ENCODE results near the gene CD79B.

CD79B gene

DNA sequence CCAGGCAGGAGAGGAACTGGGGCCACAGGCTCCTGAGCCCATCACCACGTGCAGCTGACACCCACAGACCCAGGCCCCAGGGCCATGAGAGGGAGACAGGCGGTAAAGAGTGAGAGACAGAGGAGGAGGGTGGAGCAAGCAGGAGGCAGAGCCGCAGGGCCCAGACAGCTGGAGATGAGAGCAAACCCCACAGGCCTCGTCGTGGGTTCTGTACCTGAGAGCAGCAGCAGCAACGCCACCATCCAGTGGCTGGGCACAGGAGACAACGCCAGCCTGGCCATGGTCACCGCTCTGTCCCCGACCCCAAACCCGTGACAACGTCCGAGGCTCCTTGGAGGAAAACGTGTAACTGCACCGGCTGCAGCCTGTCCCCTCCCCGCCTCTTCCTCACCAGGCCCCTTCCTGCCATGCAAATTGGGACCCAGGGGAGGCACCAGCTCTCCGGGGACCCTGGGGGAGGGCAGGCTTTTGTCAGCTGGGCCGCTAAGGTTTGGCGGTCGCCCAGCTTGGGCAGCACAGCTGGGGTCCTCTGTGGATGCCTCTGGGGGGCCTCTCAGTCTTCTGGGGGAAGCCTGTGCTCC lies at the start of gene CD79B:
Gene CD79B, minus strand, starts transcription at position 351 of the 581 bp plus-strand sequence. Its CDS starts 70 bp downstream, at position 281.
- peak; percentile 22 to 23 for DNase-seq

DNA sequence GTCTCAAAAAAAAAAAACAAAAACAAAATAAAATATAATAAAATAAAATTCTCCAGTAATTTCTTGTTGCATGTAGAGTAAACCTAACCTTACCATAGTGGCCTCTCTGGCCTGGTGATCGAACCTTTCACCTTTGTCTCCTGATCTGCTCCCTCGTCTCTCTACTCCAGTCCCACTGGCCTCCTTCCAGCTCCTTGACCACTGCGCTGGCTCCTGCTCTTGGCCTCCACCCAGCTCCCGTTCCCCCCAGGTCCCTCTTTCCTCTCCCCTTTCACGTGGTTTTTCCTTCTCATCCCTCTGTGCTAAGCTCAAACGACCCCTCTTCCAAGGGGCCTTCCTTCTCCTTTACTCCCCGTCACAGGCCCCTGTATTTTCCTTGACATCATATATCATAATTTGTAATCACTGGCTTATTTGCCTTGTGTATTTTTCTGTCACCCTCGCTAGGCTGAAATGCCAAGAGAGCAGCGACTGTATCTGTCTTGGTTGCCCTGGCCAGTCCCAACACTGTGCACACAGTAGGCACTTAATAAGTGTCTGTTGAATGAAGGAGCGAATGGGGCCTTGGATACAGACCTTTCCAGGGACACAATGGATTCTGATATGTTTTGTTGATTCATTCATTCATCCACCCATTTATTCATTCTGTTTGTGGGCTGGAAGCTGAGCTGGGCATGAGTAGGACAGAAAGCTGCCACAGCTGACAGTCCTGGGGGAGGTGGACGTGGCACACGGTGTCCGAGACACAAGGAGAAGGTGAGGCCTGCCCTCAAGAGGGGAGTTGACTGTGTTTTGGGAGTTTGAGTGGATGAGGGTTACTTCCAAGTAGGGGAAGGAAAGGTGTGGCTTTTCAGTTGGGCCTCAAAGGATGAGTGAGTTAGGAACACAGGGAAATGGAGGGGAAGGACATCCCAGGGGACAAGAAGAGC lies 46.4 kb upstream of the CD79B start:
- no peak for DNase-seq

DNA sequence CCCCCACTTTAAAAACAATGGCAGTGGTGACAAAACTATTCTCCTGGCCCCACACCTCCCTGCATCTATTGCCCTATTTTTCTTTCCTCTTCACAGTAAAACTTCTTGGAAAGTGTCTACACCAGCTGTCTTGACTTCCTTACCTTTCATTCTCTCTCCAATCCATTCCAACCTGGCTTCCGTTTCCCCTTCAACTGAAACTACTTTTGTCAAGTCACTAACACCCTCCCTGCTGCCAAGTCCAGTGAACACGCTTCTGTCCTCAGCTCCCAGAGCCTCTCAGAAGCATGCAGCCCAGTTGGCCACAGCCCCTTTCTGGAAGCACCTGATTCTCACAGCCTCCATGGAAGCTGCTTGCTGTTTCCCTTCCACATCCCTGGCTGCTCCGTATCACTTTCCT lies 44.6 kb upstream of the CD79B start:
- DNase-seq = no peak

DNA sequence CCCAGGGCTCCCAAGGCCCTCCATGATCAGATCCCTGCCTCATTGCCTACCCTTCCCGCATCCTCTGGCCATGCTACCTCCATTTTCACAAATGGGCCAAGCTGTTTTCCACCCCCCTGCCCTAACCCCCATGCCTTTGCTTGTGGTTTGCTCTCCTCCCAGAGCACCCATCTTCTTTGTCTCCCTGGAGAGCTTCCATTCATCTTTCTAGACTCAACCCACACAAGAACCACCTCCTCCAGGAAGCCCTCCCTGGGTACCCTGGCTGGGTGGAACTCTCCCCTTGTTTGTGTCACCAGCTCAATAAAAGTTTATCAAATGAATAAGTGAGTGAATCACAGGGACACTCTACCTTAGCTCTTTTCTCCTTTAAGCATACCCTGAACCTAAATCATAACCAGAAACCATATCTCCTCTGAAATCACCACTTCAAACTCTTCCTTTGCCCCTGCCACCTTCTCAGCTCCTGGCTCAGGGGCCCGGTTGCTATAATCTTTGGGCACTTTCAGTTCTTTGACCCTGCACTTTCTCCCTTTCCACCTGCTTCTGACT lies 43.5 kb upstream of the CD79B start:
- DNase-seq = no peak

DNA sequence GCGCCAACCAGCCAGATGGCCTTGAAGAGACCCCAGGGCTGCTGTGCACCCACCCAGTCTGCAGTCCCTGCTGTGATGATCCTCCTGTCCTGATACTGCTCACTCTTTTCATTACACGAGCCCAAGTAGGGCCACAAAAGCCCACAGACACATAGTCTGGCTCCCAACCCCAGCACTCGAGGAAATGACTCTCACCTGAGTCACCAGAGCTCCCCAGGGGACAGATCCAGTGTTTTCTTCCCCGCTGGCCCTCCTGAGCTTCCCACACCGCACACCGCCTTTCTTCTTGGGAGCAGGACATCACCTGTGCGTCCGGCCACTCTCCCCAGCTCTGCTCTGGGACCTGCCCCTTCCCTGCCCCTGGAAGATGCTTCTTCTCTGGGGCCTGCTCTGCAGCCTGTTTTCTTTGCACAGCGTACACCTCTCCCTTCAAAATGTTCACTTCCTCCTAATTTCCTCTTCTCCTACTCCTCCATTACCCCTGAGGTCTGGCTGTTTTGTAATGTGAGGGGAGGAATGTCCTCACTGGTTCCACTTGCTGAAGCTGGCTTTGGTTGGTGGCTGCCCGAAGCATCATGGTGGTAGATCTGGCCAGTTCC lies 42.6 kb upstream of the CD79B start:
- DNase-seq = no peak

DNA sequence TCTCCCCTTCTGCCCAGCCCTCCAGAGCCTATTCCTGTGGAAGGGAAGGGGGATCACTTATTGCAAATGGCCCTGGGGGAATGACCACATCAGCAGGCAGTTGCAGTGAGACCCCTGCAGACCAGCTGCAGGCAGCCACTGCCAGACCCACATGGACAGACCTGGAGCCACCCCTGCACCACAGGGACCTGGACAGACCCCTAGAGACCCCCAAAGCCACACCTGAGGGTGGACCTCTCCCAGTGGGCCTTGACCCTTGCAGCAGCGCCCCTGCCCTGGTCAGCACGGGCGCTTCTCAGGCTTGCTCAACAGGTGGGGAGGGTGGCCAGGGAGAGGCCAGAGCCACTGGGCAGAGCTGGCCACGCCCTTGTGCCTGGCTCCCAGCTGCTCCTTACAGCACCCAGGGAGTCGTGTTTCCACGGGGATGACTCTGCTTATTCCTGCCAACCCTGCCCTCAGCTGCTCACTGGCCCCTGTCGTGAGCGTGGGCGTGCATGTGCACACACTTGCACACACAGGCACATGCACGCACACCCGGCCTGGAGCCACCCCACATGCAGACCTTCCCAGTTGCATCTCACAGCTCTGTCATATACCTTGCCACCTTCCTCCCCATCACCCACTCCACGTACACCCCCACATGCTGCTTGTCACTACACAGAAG lies 41.9 kb upstream of the CD79B start:
- DNase-seq = no peak

DNA sequence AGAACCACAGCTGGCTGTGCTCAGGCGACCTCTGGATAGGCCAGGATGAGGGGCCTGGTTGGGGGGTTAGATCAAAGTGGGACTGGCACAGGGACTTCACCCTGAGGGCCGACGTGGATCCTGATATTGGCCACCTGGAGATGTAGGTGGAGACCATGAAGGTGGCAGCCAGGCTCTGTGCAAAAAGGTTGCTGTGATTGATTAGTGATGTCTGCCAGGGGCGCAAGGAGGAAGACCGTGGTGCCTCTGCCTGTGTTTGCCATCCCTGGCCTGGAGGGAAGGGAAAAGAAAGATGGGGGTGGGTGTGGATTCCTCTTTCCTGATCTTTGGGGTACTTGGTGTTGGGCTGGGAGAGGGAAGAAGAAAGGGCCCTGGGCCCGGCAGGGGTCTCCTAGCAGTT lies 41.1 kb upstream of the CD79B start:
- no peak for DNase-seq

DNA sequence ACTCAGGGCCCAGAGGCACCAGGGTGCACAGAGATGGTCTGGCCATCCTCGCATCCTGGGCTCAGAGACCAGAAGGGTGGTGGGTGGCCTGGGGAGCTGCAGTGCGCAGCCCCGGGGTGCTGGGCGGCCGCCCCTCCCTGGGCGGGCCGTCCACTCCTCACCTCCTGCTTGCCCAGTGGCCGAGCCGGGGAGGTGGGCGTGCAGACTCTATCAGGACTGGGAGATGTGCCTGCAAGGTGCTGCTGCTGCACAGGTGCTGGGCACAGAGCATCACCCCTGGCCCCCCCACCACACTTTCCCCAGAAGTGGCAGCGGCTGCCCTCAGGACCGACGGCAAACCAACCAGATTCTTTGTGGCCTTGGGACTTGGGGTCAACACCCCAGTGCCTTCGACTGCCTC lies 40.7 kb upstream of the CD79B start, which contains the start of gene SCN4A:
Gene SCN4A, minus strand, starts transcription at position 123 of the 400 bp plus-strand sequence. Its CDS starts 77 bp downstream, at position 46.
- no peak for DNase-seq

DNA sequence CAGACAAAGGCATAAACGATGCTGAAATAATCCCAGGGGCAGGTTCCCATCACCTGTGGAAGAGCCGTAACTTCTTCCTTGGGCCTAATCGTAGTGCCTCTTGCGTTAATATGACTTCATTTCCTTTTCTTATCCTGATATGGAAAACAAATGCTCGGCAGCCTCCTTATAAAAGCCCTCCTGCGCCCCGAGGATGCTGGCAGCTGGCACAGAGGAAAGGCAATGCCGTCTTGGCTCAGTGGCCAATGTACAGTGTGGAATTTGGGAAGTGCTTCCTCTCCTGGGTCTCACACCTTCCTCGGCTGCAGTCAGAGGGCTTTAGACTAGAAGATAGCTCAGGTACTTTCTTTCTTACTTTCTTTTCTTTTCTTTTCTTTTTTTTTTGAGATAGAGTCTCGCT lies 37.1 kb upstream of the CD79B start:
- no peak for DNase-seq

DNA sequence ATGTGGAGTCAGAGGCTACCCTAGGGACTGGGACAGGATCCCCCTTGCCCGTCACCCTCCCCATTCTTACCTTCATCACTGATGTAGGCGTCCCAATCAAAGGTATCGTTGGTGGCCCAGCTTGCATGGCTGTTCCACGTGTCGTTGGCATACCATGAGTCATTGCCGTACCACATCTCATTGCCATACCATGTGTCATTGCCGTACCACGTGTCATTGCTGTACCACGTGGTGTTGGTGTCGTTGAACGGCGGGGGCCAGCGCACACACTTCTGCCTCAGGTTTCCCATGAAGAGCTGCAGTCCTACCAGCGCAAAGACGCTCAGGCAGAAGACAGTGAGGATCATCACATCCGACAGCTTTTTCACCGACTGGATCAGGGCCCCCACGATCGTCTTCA lies 35.8 kb upstream of the CD79B start:
- DNase-seq = no peak

DNA sequence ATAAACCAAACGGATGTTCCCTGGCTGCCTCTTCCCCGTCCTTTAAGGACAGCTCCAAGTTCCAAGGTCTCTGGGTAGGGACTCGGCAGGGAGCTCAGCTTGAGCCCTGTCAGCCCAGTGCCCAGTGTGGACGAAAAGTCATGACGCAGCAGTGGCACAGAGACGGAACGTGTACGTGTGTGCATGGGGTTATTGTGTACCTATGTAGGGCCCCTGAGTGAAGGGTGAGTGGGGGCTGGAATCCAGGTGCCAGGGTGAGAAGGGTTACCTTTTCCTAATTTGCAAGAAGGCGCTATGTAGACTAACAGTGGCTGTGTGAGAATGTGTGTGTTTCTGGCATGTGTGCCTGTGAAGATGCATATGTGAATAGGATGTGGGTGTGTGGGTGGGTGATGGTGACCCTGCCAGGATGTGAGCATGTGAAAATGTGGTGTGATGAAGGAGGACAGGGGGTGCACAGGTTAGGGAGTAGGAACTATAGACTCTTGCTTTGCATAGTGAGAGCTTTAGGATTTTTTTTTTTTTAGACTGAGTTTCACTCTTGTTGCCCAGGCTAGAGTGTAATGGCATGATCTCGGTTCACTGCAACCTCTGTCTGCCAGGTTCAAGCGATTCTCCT lies 34.6 kb upstream of the CD79B start:
- no peak for DNase-seq

DNA sequence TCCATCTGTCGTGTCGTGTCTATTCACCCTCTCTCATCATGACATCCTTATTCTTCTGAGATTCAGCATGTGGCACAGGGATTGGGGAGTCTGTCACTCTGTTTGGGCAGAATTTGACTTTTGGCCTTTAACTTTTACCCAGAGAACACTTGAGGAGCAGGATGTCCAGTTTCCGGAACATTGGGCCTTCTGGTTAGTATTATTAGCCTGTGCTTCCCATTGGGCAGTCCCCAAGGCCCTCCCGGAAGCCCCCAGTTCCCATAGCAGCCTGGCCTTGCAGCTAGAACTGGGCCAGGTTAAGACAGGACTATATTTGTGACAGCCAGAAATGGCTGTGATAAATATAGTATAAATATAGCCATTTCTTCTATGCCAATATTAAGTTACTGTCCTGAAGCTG lies 31.0 kb upstream of the CD79B start:
- no peak for DNase-seq

DNA sequence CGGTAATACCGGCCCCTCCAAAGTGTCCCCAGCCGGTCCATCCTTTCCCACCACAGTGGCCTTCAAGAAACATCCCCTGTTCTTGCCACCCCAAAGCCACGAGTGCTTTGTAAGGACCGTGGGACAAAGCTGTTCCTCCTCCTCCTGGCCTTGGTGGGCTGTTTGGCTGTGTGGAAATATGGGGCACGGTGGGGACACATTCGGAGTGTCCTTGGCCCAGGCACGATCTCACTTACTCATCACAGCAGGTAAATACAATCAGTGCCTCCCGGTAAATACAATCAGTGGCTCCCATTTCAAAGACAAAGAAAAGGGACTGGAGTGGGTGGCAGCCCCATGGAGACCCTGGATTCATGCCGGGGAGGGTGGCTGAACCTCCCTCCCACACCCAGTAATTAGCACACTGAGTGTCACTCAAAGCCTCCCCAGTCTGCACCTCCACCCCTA lies 30.2 kb upstream of the CD79B start:
- DNase-seq = no peak

DNA sequence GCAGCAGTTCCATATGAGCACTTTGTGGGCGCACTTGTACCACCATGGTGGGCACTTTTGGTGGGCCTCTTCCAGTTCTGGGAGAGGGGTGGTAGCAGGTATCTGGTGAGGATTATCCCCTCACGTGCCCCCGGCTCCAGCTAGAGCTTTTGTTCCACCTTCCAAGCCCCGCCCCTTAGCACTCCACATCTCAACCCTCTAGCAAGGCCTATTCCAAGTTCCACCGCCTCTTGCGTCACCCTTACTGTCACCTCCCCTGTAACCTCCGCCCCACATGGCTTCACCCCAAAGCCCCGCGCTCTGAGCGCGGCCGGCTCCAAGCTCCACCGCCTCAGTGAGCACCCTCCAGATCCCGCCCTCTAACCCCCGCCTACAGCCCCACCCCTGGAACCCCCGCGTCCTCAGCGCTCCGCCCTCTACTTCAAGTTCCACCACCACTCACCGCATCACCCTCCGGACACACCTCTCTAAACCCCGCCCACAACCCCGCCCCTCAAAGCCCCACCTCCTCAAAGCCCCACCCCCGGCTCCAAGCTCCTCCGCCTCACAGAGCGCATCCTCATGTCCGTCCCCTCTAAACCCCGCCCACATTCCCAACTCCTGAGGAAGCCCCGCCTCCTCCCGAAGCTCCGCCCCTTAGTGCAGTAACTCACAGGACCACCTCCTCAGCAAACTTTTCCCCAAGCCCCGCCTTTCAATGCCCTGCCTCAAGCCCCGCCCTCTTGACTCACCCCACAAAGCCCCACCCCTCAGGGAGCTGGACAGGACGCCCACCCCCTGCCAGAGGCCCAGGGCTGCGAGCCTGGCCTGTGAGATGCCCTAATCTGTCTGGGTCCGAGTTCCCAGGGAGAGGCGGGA lies 29.5 kb upstream of the CD79B start:
- DNase-seq = peak; percentile 17 to 25

DNA sequence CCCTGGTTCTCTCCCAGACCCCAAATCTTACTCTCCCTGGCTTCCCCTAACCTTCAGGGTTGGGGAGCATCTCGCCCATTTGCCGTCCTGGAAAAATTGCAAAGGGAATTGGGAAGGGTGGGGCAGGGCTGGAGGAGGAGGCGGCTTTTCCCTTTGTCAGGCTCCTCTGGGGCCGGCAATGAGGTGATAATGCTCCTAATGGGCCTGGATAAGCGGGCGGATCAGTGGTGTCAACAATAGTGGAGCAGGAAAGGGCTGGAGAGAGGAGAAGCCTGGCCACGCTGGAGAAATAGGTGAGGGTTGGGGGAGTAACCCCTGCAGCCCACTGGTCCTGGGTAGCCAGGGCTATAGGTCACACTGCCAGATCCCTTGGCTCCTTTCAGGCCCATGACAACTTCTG lies 28.3 kb upstream of the CD79B start:
- DNase-seq = no peak

DNA sequence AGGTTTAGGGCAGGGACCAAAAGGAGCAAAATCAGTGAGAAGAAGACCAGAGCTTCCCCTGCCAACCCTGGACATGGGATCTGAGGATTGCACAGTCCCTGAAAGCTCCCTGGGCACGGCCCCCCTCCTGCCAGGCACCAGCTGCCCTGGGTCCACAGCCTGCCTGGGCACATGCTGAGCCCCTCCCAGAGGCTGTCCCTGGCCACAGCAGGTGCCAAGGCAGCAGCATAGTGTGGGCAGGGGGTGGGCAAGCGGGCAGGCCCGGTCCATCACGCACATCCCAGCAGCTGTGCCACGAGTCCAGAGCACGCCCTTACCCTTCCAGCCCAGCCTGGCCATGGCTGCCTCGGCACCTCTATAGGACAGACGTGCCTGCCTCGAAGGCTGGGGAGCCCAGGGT lies 27.9 kb upstream of the CD79B start:
- DNase-seq = no peak

DNA sequence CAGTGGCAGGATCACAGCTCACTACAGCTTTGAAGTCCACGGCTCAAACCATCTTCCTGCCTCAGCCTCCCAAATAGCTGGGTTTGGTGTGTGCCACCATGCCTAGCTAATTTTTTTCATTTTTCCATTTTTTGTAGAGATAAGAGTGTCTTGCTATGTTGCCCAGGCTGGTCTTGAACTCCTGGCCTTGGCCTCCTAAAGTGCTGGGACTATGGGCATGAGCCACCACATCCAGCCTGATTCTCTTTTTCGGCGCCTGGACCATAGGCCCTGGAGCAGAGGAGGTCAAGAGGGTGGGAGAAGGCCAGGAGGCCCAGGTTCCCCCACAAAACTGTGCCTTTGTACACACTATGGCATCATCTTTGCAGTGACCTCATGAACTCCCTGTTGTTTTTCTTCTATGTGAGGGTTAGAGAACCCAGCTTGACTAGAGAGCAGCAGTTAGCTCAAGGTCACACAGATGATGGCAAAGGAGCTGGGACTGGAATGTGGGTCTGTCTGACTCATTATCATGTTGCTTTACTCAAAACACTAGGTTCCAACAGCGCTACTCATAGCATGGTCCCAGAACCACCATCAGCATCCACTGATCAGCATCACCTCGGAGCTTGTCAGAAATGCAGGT lies 24.3 kb upstream of the CD79B start:
- no peak for DNase-seq

DNA sequence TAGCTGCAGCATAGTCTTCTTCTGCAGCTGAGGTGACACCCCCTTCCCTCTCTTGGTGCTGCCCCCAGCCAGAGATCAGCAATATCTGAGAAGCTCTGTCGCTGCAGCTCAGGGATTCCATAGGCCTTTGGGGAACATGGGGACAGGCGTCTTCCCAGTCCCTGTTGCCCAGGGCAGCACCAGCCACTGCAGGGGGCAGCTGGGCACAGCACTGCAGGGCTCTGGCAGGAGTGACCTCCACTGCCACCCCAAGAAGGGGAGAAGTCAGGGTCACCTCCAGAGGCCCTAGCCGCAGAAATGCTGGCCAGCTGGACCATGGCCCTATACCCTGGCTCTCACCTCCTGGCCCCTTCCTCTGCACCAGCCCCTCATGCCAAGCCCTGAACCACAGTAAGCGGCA lies 23.7 kb upstream of the CD79B start:
- no peak for DNase-seq

DNA sequence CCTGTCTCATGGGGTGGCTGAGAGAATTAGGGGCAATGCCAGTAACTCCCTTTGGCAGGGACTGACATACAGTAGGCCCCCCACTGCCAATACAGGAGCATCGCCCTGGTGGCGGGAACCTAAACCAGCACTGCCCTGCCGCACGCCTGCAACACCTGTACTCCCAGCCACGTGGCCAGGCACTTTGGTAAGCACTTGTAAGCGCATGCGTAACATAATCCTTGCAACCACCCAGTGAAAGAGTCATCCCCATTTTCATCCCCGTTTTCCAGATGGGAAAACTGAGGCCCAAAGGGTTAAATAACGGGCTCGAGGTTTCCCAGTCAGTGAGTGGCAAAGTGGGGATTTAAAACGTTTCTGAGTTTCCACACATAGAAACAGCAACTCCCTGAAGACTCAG lies 23.1 kb upstream of the CD79B start:
- DNase-seq = no peak

DNA sequence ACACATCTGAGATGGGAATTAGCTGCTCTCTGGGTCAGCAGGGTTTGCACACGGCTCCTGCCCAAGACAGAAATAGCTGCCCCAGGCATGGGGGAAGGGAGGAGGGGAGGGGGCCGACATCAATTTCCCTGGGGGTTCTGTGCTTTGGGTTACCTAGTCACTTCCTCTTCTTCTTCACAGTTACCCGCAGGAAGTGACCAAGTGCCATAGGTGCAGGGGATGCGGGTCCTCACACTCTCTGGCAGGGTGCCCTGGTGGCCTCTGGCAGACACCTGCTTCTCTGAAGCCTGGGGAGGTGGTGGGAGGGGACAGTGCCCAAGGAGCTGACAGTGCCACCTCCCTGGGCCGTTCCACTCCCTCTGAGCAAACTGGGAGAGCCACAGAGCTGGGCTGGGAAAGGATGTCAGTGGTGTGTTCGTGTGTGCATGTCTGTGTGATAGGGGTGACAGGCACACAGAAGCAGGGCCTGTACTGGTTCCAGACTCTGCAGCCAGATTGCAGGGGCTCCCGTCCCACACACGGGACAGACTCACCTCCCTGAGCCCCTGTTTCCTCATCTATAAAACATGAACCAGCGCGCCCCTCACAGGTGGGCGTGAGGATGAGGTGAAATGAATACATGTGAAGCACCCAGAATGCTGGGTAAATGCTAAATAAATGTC lies 22.4 kb upstream of the CD79B start:
- DNase-seq = peak in 1 of 2 donors; percentile 21

Data from activated CD4-positive, alpha-beta T cell treated with anti-CD3 and anti-CD28 coated beads for 4 hours (primary cell).